IPS-18c (cell line): Measurements from ENCODE around the gene SPACA4.

Experiments used
- H3K4me3 ChIP-seq: 2 replicates; pipeline ENCODE4 v1.7.0; 2013; ENCODE audit warnings: low read depth, mild to moderate bottlenecking, low read length, moderate library complexity; ENCODE audit not compliant: insufficient read depth
- H3K9me3 ChIP-seq: one replicate; pipeline ENCODE4 v1.6.1; 2013; ENCODE audit warnings: mild to moderate bottlenecking, low read length, moderate library complexity; ENCODE audit not compliant: control insufficient read depth, insufficient read depth

The SPACA4 gene

DNA sequence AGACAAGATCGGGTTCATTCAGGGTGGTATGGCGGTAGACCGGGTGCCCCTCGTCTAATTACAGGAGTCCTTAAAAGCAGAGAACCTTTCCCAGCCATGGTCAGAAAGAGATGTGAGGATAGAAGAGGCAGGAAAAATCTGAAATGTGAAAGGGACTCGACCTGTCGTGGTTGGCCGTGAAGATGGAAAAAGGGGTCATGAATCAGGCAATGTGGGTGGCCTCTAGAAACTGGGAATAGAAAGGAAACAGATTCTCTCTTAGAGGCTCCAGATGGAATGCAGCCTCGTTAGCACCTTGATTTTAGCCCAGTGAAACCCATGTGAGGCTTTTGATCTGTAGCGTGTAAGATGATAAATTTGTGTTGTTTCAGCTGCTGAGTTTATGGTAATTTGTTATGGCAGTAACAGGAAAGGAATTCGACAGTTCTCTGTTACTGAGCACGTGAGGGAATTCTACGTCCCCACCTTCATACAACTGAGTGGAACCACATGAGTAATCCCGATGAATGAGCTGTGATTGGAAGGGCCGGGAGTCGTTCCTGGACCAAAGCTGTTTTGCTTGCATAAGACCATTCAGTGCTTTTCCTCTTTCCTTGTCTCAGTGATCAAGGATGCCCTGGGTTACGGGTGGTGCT is 50.4 kb downstream of the SPACA4 start:
- H3K4me3 ChIP-seq: no peak overlapping the region
- no peaks in the 10 kb centered on the region for H3K9me3 ChIP-seq
